ENCODE measurements around the gene PRDM10. TPM values are rescaled to one million over a fixed set of nuclear protein-coding genes. Genes with fewer than 3 reads are reported as not detected.
"Not testable (repeated sequence)": the region's sequence is repeated elsewhere in the genome, so short reads cannot be mapped to it uniquely, and the experiment has no call there.

The PRDM10 gene
- total RNA-seq, 1 donor from 2014 or later: 14.6 TPM

DNA sequence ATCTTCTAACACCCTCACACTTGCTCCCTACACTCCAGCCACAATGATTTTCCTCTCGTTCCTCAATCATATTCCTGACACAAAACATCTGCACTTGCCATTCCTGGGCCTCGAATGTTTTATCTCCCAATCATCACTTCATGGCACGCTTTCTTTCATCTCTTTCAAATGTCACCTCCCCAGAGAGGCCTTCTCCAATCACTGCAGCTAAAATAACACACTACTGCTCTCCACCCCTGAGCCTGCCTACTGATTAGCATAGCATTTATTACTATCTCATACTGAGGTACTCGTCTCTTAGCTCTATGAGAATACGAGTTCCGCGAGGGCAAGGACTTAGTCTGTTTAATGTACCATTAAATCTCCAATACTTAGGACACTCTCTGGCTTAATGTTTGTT is 130.7 kb downstream of the PRDM10 start:
- no peaks in the 10 kb centered on the region for H3K9me3 Mint-ChIP-seq
- DNase-seq: no peak
- no peak overlapping the region for H3K4me3 Mint-ChIP-seq
- H3K4me1 Mint-ChIP-seq: no peaks in the 10 kb centered on the region
- ChIA-PET POLR2A (interaction anchor here (0.5 to 1.1 kb wide), 3 partner anchors 24 to 916 kb away, joined by 3 read pairs; partner anchors contain the start of genes NFRKB and PRDM10), CTCF (no interaction called here)
- peaks cover 96% of the 10 kb centered on the region for H3K36me3 Mint-ChIP-seq (ENCODE audit: low read depth)
- H3K27me3 Mint-ChIP-seq: no peaks in the 10 kb centered on the region
- no peak for ATAC-seq (ENCODE audit: low read depth)
- H3K27ac Mint-ChIP-seq: no peak overlapping the region
- TF ChIP-seq, protein P1, sequence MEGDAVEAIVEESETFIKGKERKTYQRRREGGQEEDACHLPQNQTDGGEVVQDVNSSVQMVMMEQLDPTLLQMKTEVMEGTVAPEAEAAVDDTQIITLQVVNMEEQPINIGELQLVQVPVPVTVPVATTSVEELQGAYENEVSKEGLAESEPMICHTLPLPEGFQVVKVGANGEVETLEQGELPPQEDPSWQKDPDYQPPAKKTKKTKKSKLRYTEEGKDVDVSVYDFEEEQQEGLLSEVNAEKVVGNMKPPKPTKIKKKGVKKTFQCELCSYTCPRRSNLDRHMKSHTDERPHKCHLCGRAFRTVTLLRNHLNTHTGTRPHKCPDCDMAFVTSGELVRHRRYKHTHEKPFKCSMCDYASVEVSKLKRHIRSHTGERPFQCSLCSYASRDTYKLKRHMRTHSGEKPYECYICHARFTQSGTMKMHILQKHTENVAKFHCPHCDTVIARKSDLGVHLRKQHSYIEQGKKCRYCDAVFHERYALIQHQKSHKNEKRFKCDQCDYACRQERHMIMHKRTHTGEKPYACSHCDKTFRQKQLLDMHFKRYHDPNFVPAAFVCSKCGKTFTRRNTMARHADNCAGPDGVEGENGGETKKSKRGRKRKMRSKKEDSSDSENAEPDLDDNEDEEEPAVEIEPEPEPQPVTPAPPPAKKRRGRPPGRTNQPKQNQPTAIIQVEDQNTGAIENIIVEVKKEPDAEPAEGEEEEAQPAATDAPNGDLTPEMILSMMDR (IDR thresholded peaks at IDR 0.05): no peak
- intact Hi-C loops (cut with micrococcal nuclease): no loop called here

DNA sequence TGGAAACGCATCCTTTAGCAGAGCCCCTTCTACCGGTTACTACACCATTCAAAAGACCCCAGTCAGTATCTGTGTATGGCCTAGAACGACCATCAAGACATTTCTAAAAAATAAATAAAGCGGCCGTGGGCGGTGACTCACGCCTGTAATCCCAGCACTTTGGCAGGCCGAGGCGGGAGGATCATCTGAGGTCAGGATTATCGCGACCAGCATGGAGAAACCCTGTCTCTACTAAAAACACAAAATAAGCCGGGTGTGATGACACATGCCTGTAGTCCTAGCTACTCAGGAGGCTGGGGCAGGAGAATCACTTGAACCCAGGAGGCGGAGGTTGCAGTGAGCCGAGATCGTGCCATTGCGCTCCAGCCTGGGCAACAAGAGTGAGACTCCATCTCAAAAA is 134.0 kb downstream of the PRDM10 start:
- ATAC-seq (ENCODE audit: low read depth); POLR2A ChIA-PET; H3K4me3 Mint-ChIP-seq; H3K9me3 Mint-ChIP-seq; intact Hi-C loops (cut with micrococcal nuclease); CTCF ChIA-PET; H3K27ac Mint-ChIP-seq; DNase-seq; H3K27me3 Mint-ChIP-seq; H3K4me1 Mint-ChIP-seq: not testable (repeated sequence)
- H3K36me3 Mint-ChIP-seq (ENCODE audit: low read depth): peaks cover 96% of the 10 kb centered on the region

DNA sequence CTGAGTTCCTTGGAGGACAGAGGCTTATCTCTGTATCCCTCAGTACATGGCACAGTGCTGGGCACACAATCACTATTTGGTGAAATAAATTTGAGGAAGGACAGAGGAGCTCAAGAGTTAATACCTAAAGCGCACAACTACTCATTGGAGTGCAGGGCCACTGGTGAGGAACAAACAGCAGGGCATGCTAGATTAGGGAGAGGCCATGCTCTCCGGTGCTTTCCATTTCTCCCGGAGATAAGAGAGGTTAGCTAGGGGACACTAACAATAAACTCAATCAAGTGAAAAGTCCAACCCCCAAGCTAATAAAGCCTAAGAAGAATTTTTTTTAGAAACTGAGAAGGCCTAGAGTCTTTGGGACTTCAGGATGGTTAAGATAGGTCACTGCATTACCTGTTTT is 136.3 kb downstream of the PRDM10 start:
- Mint-ChIP-seq H3K27me3 (no peaks in the 10 kb centered on the region), H3K9me3 (no peaks in the 10 kb centered on the region), H3K4me1 (no peaks in the 10 kb centered on the region), H3K27ac (no peak overlapping the region), H3K36me3 (ENCODE audit: low read depth) (peaks cover 94% of the 10 kb centered on the region), H3K4me3 (no peak overlapping the region)
- TF ChIP-seq, protein P1 (IDR thresholded peaks at IDR 0.05): no peak
- ChIA-PET CTCF (no interaction called here), POLR2A (no interaction called here)
- no peak for DNase-seq
- intact Hi-C loops (cut with micrococcal nuclease): no loop called here
- no peak for ATAC-seq (ENCODE audit: low read depth)

DNA sequence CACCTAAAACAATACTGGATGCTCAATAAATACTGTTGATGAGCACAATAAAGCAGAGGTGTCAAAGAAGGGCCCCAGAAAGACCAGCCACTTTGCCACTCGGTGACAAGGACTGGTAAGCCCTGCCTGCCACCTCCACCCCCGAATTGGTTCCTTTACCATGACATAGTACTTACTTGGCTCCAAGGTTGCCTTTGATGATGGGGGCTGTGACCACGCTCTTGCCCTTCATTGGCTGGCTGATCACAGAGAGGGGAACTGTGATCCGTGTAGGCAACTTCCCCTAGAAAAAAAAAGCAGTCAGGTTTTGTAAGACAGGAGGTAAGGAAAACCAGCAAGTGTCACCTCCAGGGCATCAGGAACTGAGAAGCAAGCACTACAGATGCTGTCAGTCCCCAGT is 136.9 kb downstream of the PRDM10 start:
- Mint-ChIP-seq H3K4me3 (no peak overlapping the region), H3K9me3 (no peaks in the 10 kb centered on the region), H3K4me1 (no peaks in the 10 kb centered on the region), H3K27ac (no peak overlapping the region), H3K27me3 (no peaks in the 10 kb centered on the region), H3K36me3 (ENCODE audit: low read depth) (peaks cover 91% of the 10 kb centered on the region)
- TF ChIP-seq, protein P1 (IDR thresholded peaks at IDR 0.05): no peak
- ATAC-seq (ENCODE audit: low read depth) (no peak), DNase-seq (no peak)
- CTCF ChIA-PET: no interaction called here
- intact Hi-C loops (cut with micrococcal nuclease): no loop called here
- POLR2A ChIA-PET: no interaction called here

DNA sequence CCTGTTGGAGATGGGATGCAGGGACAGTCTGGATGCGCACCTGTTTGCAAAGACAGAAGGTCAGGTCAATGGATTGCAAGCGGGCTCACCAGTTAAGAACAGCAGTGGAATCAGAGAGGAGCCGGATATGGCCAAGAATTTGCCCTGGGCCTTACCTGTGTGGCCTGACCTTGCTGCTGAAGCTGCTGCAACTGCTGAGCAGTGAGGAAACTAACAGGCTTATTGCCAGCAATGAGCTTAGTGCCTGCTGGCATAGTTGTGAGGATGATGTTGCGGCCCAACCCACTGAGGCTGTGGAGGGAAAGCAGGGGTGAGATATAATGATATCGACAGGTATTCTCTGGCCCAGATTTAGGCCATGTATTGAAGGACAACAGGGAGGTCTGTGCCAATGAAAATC is 137.8 kb downstream of the PRDM10 start:
- intact Hi-C loops (cut with micrococcal nuclease): no loop called here
- no peak for ATAC-seq (ENCODE audit: low read depth)
- no peaks in the 10 kb centered on the region for H3K4me1 Mint-ChIP-seq
- H3K4me3 Mint-ChIP-seq: no peak overlapping the region
- TF ChIP-seq, protein P1 (IDR thresholded peaks at IDR 0.05): no peak
- CTCF ChIA-PET: no interaction called here
- DNase-seq: no peak
- H3K9me3 Mint-ChIP-seq: no peaks in the 10 kb centered on the region
- POLR2A ChIA-PET: no interaction called here
- no peak overlapping the region for H3K27ac Mint-ChIP-seq
- H3K27me3 Mint-ChIP-seq: no peaks in the 10 kb centered on the region
- peaks cover 89% of the 10 kb centered on the region for H3K36me3 Mint-ChIP-seq (ENCODE audit: low read depth)

All from activated B cell treated with CpG ODN at 0.5 μM for 24 hours (primary cell).